Measurements from ENCODE around the gene PARD6A. TPM values are rescaled to one million over a fixed set of nuclear protein-coding genes. Genes with fewer than 3 reads are reported as not detected.
A peak's percentile ranks its signal among the peaks of the same experiment; 100 is the strongest.

The PARD6A gene
- total RNA-seq, 1 experiment from 2014 or later: 6.8 TPM

GRCh38 chr16:67659675-67660563 is 841 bp upstream of the PARD6A start, which contains the start of gene ACD:
TSS of gene ACD (minus strand) at chr16:67660260. CDS start at chr16:67660220, 40 bp downstream.
- Histone ChIP-seq H3K4me3 (ENCODE audit: insufficient read depth, low read depth, low read length) (peak within 1 kb of the TSS; percentile 92), H3K27me3 (ENCODE audit: control insufficient read depth, insufficient read depth, low read length) (peaks cover 22% of the 10 kb centered on the region; the same call in 1 of the 2 replicates), H3K36me3 (replicated peaks; ENCODE audit: control insufficient read depth, insufficient read depth, low read length) (peaks cover 4% of the 10 kb centered on the region)
- DNase-seq: peak; percentile 100

GRCh38 chr16:67661101-67661761 is 471 bp downstream of the PARD6A start:
- Histone ChIP-seq H3K36me3 (replicated peaks; ENCODE audit: control insufficient read depth, insufficient read depth, low read length) (peaks cover 4% of the 10 kb centered on the region), H3K27me3 (ENCODE audit: control insufficient read depth, insufficient read depth, low read length) (peaks cover 23% of the 10 kb centered on the region; the same call in 1 of the 2 replicates), H3K4me3 (ENCODE audit: insufficient read depth, low read depth, low read length) (peak overlapping the region; percentile 61)
- DNase-seq: peak; percentile 90

DNA sequence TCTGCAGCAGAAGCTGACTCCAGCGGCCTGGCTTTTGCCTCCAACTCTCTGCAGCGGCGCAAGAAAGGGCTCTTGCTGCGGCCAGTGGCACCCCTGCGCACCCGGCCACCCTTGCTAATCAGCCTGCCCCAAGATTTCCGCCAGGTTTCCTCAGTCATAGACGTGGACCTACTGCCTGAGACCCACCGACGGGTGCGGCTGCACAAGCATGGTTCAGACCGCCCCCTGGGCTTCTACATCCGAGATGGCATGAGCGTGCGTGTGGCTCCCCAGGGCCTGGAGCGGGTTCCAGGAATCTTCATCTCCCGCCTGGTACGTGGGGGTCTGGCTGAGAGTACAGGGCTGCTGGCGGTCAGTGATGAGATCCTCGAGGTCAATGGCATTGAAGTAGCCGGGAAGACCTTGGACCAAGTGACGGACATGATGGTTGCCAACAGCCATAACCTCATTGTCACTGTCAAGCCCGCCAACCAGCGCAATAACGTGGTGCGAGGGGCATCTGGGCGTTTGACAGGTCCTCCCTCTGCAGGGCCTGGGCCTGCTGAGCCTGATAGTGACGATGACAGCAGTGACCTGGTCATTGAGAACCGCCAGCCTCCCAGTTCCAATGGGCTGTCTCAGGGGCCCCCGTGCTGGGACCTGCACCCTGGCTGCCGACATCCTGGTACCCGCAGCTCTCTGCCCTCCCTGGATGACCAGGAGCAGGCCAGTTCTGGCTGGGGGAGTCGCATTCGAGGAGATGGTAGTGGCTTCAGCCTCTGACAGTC is 1.3 kb downstream of the PARD6A start:
- peak; percentile 56 for DNase-seq
- Histone ChIP-seq H3K4me3 (ENCODE audit: insufficient read depth, low read depth, low read length) (no peak overlapping the region), H3K36me3 (replicated peaks; ENCODE audit: control insufficient read depth, insufficient read depth, low read length) (peaks cover 2% of the 10 kb centered on the region), H3K27me3 (ENCODE audit: control insufficient read depth, insufficient read depth, low read length) (peaks cover 23% of the 10 kb centered on the region; the same call in 1 of the 2 replicates)

- no peak for DNase-seq
- no peak overlapping the region for H3K4me3 ChIP-seq (ENCODE audit: insufficient read depth, low read depth, low read length)
- H3K36me3 ChIP-seq (replicated peaks; ENCODE audit: control insufficient read depth, insufficient read depth, low read length): peaks cover 1% of the 10 kb centered on the region
- H3K27me3 ChIP-seq (ENCODE audit: control insufficient read depth, insufficient read depth, low read length): peaks cover 27% of the 10 kb centered on the region; the same call in 1 of the 2 replicates
Observed at GRCh38 chr16:67662653-67663010, 1.9 kb downstream of the PARD6A start.

GRCh38 chr16:67663151-67663876 is 2.6 kb downstream of the PARD6A start:
- peak; percentile 91 for DNase-seq
- Histone ChIP-seq H3K27me3 (ENCODE audit: control insufficient read depth, insufficient read depth, low read length) (peaks cover 27% of the 10 kb centered on the region; the same call in 1 of the 2 replicates), H3K4me3 (ENCODE audit: insufficient read depth, low read depth, low read length) (no peak overlapping the region), H3K36me3 (replicated peaks; ENCODE audit: control insufficient read depth, insufficient read depth, low read length) (no peaks in the 10 kb centered on the region; the same call in 1 of the 2 replicates)

DNA sequence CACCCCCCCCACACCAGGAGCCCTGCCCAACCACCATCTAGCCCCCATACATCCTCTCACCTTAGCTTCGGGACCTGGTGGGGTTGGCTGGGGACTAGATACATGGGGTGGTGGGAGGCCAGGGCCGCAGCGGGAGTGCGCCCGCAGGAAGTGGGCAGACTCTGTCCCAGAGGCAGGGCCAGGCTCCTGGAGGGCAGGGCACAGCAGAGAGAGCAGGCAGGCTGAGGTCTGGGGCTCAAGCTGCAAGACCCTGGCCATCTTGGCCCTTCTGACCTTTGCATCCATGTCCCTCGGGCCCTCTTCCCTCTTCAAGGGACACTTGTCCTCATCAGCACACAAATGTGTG is 3.1 kb downstream of the PARD6A start:
- Histone ChIP-seq H3K27me3 (ENCODE audit: control insufficient read depth, insufficient read depth, low read length) (peaks cover 27% of the 10 kb centered on the region; the same call in 1 of the 2 replicates), H3K4me3 (ENCODE audit: insufficient read depth, low read depth, low read length) (no peak overlapping the region), H3K36me3 (replicated peaks; ENCODE audit: control insufficient read depth, insufficient read depth, low read length) (no peaks in the 10 kb centered on the region)
- DNase-seq: no peak

- peaks cover 24% of the 10 kb centered on the region; the same call in 1 of the 2 replicates for H3K27me3 ChIP-seq (ENCODE audit: control insufficient read depth, insufficient read depth, low read length)
- no peaks in the 10 kb centered on the region for H3K36me3 ChIP-seq (replicated peaks; ENCODE audit: control insufficient read depth, insufficient read depth, low read length)
- DNase-seq: peak; percentile 31
- no peak overlapping the region for H3K4me3 ChIP-seq (ENCODE audit: insufficient read depth, low read depth, low read length)
Observed at GRCh38 chr16:67664258-67664657, 3.5 kb downstream of the PARD6A start.

GRCh38 chr16:67664871-67665270 is 4.1 kb downstream of the PARD6A start:
- DNase-seq: no peak
- H3K4me3 ChIP-seq (ENCODE audit: insufficient read depth, low read depth, low read length): no peak overlapping the region
- H3K27me3 ChIP-seq (ENCODE audit: control insufficient read depth, insufficient read depth, low read length): peaks cover 20% of the 10 kb centered on the region; the same call in 1 of the 2 replicates
- H3K36me3 ChIP-seq (replicated peaks; ENCODE audit: control insufficient read depth, insufficient read depth, low read length): no peaks in the 10 kb centered on the region

GRCh38 chr16:67665598-67665997 is 4.8 kb downstream of the PARD6A start:
- DNase-seq: no peak
- peaks cover 20% of the 10 kb centered on the region; the same call in 1 of the 2 replicates for H3K27me3 ChIP-seq (ENCODE audit: control insufficient read depth, insufficient read depth, low read length)
- peak overlapping the region; percentile 60 for H3K4me3 ChIP-seq (ENCODE audit: insufficient read depth, low read depth, low read length)
- no peaks in the 10 kb centered on the region for H3K36me3 ChIP-seq (replicated peaks; ENCODE audit: control insufficient read depth, insufficient read depth, low read length)

GRCh38 chr16:67666032-67666551 is 5.3 kb downstream of the PARD6A start:
- peaks cover 20% of the 10 kb centered on the region; the same call in 1 of the 2 replicates for H3K27me3 ChIP-seq (ENCODE audit: control insufficient read depth, insufficient read depth, low read length)
- DNase-seq: peak; percentile 95
- H3K4me3 ChIP-seq (ENCODE audit: insufficient read depth, low read depth, low read length): peak overlapping the region; percentile 60
- H3K36me3 ChIP-seq (replicated peaks; ENCODE audit: control insufficient read depth, insufficient read depth, low read length): no peaks in the 10 kb centered on the region

DNA sequence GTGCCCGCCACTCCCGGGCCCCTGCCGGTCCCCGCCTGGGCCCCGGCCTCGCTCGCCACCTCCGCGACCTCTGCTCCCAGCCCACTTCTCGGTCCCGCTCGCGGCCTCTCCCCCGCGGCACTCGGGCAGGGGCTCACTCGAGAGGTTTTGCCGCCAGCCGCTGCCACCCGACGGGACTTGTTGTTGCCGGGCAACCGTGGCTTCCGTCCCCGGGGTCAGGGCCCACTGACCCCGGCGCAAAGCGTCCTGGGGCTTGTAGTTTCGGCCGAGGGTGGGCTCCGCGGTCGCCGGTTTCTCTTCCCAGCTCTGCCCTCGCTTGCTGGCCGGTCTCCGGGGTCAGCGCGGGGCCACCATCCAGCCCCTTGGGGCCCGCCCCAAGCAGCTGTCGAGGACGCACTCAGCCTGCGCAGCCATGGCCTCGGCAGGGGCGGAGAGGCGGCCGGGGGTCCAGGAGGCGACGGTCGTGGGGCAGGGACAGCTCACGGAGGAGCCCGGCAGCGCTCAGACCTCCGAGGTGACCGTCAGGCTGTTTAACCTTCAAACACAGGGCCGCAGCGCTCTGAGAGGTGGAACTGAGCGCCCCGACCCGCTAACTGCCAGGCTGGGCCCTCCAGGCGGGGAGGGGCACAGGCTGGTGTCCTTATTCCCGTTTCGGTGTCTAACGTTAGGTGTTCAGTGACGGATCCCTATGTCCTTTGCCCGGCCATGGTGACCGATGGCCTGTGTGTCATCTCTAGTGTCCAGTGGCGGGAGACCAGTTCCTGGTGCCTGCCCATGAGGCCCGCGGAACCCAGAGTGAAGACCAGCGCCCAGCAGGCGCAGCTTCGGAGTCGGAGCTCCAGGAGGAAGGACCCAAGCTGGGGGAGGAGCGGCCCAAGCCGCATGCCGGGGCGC is 6.0 kb downstream of the PARD6A start, which contains the start of the genes C16orf86 and ENKD1:
C16orf86 (plus strand) TSS at position 256 of the 894 bp plus-strand sequence; CDS start at position 413, 157 bp downstream.
ENKD1 (minus strand) TSS at position 192 of the 894 bp plus-strand sequence. CDS start 308 bp downstream, outside the sequence.
- Histone ChIP-seq H3K4me3 (ENCODE audit: insufficient read depth, low read depth, low read length) (peak within 1 kb of the TSS; percentile 60), H3K27me3 (ENCODE audit: control insufficient read depth, insufficient read depth, low read length) (peaks cover 15% of the 10 kb centered on the region; the same call in 1 of the 2 replicates), H3K36me3 (replicated peaks; ENCODE audit: control insufficient read depth, insufficient read depth, low read length) (no peaks in the 10 kb centered on the region)
- DNase-seq: peak; percentile 99

DNA sequence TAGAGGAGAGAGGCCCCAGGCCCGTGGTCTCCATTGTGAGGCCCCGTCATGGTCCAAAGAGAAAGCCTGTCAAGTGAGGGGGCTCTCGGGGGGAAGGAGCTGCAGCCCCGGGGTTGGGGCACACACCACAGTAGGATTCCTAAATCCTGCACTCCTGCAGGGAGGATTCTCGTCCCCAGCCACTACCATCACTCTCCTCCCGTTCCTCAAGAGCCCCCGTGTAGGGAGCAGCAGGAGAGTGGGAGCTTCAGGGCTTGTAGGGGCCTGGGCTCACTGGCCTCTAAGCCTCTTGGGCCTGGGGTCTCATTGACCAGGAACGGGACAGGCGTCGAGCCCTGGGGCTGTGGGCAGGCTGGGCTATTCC is 6.7 kb downstream of the PARD6A start:
- Histone ChIP-seq H3K4me3 (ENCODE audit: insufficient read depth, low read depth, low read length) (peak overlapping the region; percentile 60), H3K36me3 (replicated peaks; ENCODE audit: control insufficient read depth, insufficient read depth, low read length) (no peaks in the 10 kb centered on the region), H3K27me3 (ENCODE audit: control insufficient read depth, insufficient read depth, low read length) (peaks cover 12% of the 10 kb centered on the region; the same call in 1 of the 2 replicates)
- DNase-seq: peak; percentile 72

Measured in H7 (cell line).